Measurements from ENCODE around the gene FOCAD. TPM values are rescaled to one million over a fixed set of nuclear protein-coding genes. Genes with fewer than 3 reads are reported as not detected.

The FOCAD gene
- total RNA-seq, 1 donor from 2014 or later: 28.7 TPM

- Mint-ChIP-seq H3K36me3 (ENCODE audit: low read depth) (peaks cover 2% of the 10 kb centered on the region), H3K27me3 (ENCODE audit: low read depth) (no peaks in the 10 kb centered on the region)
- DNase-seq (ENCODE audit: low spot score): no peak
Observed at GRCh38 chr9:20865347-20865746, 181.3 kb downstream of the FOCAD start.

GRCh38 chr9:20870115-20870514 lies 186.1 kb downstream of the FOCAD start:
- no peaks in the 10 kb centered on the region for H3K27me3 Mint-ChIP-seq (ENCODE audit: low read depth)
- H3K27ac Mint-ChIP-seq (ENCODE audit: unreplicated experiment): no peak overlapping the region
- H3K9me3 Mint-ChIP-seq (ENCODE audit: low read depth): no peaks in the 10 kb centered on the region
- DNase-seq (ENCODE audit: low spot score): no peak
- no peak for TF ChIP-seq CTCF (IDR thresholded peaks at IDR 0.05)
- H3K4me1 Mint-ChIP-seq (ENCODE audit: low read depth): peaks cover 26% of the 10 kb centered on the region
- H3K4me3 Mint-ChIP-seq (ENCODE audit: unreplicated experiment): no peak overlapping the region
- peaks cover 3% of the 10 kb centered on the region for H3K36me3 Mint-ChIP-seq (ENCODE audit: low read depth)

More at GRCh38 chr9:20865347-20865746, 181.3 kb downstream of the FOCAD start:
- H3K27ac Mint-ChIP-seq (ENCODE audit: unreplicated experiment): no peak overlapping the region
- no peaks in the 10 kb centered on the region for H3K4me1 Mint-ChIP-seq (ENCODE audit: low read depth)
- H3K9me3 Mint-ChIP-seq (ENCODE audit: low read depth): no peaks in the 10 kb centered on the region
- TF ChIP-seq CTCF (IDR thresholded peaks at IDR 0.05): no peak
- no peak overlapping the region for H3K4me3 Mint-ChIP-seq (ENCODE audit: unreplicated experiment)

- TF ChIP-seq CTCF (IDR thresholded peaks at IDR 0.05): no peak
- Mint-ChIP-seq H3K36me3 (ENCODE audit: low read depth) (peaks cover 3% of the 10 kb centered on the region), H3K4me3 (ENCODE audit: unreplicated experiment) (peak overlapping the region; percentile 51), H3K4me1 (ENCODE audit: low read depth) (peaks cover 40% of the 10 kb centered on the region), H3K27ac (ENCODE audit: unreplicated experiment) (peak overlapping the region; percentile 80), H3K27me3 (ENCODE audit: low read depth) (no peaks in the 10 kb centered on the region), H3K9me3 (ENCODE audit: low read depth) (no peaks in the 10 kb centered on the region)
- no peak for DNase-seq (ENCODE audit: low spot score)
Observed at GRCh38 chr9:20872340-20872977, 188.4 kb downstream of the FOCAD start.

- Mint-ChIP-seq H3K27ac (ENCODE audit: unreplicated experiment) (peak overlapping the region; percentile 47), H3K36me3 (ENCODE audit: low read depth) (peaks cover 3% of the 10 kb centered on the region), H3K27me3 (ENCODE audit: low read depth) (no peaks in the 10 kb centered on the region), H3K4me3 (ENCODE audit: unreplicated experiment) (no peak overlapping the region), H3K9me3 (ENCODE audit: low read depth) (no peaks in the 10 kb centered on the region), H3K4me1 (ENCODE audit: low read depth) (peaks cover 40% of the 10 kb centered on the region)
- no peak for TF ChIP-seq CTCF (IDR thresholded peaks at IDR 0.05)
- no peak for DNase-seq (ENCODE audit: low spot score)
Observed at GRCh38 chr9:20873240-20873865, 189.3 kb downstream of the FOCAD start.

GRCh38 chr9:20880271-20880670 lies 196.2 kb downstream of the FOCAD start:
- Mint-ChIP-seq H3K9me3 (ENCODE audit: low read depth) (no peaks in the 10 kb centered on the region), H3K36me3 (ENCODE audit: low read depth) (peaks cover 8% of the 10 kb centered on the region), H3K27ac (ENCODE audit: unreplicated experiment) (no peak overlapping the region), H3K27me3 (ENCODE audit: low read depth) (no peaks in the 10 kb centered on the region), H3K4me3 (ENCODE audit: unreplicated experiment) (no peak overlapping the region), H3K4me1 (ENCODE audit: low read depth) (peaks cover 12% of the 10 kb centered on the region)
- no peak for DNase-seq (ENCODE audit: low spot score)
- TF ChIP-seq CTCF (IDR thresholded peaks at IDR 0.05): no peak

All from chondrocyte (in vitro differentiated cells).